GM18508 (cell line): ENCODE results near the gene FAM120A.
"Not testable (repeated sequence)": the region's sequence is repeated elsewhere in the genome, so short reads cannot be mapped to it uniquely, and the experiment has no call there.

Source experiments
- ATAC-seq: cut with Tn5 transposase; IDR thresholded peaks from one replicate; pipeline ENCODE4 v1.9.1; 2021; ENCODE audit warnings: moderate number of reproducible peaks; ENCODE audit not compliant: insufficient read depth, unreplicated experiment

The FAM120A gene

DNA sequence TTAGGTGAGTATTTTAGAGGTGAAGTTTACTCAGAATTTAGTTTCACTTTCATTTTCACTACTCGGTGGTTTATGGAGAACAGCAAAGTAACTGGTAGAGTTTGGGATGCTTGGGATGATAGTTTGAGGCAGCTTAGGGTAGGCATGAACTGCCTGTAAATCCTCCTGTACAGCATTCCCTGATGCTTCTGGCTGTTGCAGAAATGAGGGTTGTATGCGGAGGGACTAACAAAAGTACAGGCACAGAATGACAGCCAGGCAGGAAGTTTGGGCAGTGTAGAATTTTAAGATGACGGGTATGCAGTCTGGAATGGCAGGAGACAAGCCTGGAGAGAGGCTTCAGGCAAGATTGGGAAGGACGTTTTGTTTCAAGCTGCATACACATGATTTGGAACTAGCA, 49.9 kb downstream of the FAM120A start:
- ATAC-seq, result no peak

DNA sequence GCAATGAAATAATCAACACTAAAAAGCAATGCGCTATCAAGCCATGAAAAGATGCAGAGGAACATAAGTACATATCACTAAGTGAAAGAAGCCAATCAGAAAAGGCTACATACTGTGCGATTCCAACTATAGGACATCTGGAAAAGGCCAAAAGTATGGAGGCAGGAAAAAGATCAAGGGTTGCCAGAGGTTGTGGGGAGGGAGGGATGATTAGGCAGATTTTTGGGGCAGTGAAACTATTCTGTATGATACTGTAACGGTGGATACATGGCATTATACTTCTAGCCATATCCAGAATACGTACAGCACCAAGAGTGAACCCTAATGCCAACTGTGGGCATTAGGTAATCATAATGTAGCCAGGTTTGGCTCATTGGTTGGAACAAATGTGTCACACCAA, 51.9 kb downstream of the FAM120A start:
- ATAC-seq, result no peak

DNA sequence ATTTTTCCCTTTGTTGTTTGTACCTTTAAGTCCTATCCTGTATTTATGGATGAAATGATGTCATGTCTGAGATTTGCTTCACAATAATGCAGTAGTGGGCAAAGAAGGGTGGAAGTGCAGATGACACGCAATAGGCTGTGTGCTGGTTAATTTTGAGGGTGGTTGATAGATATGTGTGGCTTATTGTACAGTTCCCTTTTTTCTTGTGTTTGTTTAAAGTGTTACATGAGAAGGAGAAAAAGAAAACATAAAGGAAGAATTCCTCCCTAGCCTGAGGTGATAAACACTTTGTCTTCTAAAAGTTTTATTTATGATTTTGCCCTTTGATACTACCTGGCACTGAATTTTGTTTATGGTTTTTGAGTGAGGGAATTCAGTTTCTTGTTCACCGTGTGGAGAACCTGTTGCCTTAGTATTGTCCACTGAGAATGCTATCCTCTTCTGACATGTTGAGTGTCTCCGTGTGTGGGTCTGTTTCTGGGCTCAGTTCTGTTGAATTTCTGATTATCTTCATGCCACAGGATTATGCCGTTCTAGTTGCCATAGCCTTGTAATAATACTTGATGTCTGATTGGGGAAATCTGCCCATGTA, 54.2 kb downstream of the FAM120A start:
- ATAC-seq, result no peak

DNA sequence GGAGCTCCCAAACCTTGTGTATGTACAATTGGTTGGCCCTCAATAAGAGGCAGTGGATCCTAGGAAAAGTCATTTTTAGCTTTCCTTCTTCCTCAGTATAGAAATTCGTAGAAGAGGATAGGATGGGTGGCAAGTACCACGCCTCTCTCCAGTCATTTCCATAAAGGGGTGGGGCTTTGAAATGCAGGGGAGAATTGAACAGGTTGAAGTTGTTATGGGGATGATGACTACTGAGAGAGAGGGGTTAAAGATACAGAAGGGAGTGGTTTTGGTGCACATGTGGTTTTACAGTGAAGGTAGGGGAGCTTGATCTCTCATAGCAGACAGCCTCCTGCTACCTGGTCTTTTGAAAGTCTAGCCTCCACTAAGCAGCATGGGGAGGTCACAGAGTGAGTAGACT, 56.3 kb downstream of the FAM120A start:
- no peak for ATAC-seq

DNA sequence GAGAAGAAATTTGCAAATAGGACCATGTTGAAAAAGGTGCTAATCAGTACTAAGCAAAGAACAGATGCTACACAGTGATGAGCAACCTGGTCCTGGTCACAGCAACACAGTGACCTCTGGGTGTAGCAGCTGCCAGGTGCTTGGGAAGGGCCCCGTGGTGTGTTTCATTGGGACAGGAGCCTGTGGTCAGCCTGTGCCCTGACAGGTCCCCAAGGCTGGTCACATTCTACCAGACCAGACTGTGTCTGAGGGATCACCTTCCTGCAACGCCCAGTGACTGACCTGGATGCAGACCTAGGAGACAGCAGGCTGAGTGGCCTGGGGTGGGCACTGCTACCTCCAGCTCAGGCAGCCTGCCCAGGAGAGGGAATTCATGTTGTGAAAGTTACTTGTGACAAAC, 56.7 kb downstream of the FAM120A start:
- no peak for ATAC-seq

DNA sequence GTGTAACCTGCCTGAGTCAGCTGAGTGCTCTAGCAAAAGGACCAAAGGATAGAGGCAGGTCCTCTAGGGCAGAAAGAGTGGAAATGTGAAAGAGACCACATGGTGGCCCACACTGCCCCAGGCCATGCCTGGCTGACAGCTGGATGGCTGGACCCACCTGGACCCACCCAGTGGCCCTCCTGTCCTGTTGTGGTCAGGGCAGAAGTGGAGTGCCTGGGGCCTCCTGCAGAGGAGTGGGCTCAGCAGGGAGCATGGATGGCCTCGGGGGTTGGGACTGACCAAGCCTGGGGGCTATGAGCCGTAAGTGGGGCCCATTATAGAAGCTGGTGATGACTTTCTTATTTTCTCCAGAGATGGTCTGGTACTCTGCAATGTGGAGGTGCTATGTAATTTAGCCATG, 57.6 kb downstream of the FAM120A start:
- ATAC-seq, result no peak

DNA sequence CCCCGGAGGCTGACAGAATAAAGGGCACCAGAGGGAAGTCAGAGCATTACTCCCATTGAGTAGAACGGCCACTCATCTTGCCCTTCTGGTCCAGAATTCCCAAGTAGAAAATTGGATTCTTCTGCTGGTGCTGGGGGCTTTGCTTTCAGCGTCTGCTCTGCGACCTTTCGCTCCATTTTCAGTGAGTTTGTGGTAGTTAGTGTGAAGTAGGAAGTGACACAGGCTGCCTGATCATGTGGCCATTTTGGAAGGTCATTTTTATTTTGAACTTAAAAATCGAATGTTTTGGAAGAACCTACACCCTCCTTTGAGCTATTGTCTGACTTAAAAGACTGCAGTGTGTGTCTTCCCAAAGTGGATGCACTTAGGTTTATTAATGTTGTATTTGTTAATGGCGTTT, 58.6 kb downstream of the FAM120A start:
- ATAC-seq, result no peak

DNA sequence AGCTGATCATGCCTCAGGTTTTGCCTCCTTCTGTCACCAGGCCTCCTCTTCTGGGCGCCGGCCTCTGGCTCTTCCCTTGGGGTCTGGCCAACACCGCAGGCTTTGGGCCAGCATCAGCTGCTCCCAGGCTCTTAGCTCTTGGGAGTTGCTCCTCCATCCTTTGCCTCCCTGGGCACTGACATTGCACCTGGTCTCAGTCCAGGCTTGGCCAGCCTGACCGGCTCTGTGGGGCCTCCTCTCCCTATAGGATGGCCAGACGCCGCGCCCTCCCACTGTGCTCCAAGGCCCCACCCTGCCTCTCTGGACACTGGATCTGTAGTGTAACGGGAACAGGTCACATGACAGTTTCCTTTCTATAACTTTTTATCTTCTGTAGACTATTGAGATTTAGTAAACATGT, 59.7 kb downstream of the FAM120A start:
- ATAC-seq, result not testable (repeated sequence)

DNA sequence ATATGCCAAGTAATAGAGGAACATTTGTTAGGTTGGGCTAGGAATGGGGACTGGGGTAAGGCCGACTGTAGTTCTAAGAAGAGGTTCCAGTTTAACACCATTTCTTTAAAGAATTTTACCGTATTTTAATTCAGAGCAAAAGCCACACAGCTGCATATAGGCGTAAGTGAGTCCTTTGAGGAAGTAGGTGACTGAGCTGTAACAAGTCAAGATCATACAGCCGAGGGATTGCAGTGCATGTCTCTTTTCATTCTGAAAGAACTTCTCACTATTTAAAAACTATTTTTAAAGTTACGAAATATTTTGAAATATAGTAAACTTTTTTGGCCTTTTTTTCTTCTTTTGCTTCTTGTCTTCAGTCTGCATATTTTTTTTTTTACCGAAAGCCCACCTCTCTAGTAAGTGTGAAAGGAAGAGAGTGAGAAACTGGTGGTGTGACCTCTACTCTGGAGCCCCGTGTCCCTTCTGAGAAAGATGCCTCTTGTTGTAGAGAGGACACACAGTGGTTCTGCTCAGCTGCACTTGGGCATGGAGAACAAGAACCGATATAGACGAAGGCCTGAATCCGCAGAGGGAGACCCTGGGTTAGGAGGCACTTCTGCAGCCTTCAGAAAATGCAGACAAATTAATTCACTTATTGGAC, 60.8 kb downstream of the FAM120A start:
- not testable (repeated sequence) for ATAC-seq

DNA sequence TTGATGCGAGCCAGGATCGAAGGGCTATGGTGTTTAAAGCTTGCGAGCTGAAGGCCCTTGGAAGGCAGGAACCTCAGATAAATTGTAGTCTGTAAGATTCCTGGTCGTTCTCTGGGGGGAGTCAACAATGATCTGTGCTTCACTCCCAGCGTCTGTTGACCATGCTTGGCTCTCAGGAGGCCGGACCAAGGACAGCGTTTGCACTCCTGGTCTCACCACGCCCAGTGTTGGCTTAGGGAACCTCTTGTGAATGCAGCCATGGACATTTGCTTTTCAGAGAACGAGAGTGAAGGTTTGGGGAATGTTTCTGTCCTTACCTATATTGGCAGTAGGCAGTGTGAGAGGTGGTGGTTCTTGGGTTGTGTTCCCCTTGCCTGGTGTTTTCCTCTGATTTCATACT, 62.1 kb downstream of the FAM120A start:
- ATAC-seq, result no peak

DNA sequence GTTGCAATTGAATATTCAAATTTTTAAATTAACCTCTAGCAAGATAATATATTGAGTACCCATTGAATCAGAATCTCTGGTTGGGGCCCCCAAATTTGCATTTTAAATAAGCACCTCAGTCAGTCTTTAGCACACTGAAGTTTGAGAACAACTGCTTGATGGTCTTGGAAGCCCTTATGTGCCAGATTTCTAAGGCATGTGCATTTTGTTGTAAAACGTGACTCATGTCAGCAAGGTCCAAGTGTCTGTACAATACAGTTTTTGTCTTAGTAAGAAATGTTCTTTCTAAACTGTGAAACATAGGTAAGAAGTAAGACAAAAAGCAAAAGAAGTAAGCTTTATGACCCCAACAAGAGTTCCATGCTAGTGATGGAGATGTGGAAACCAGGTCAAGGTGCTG, 65.8 kb downstream of the FAM120A start:
- no peak for ATAC-seq

DNA sequence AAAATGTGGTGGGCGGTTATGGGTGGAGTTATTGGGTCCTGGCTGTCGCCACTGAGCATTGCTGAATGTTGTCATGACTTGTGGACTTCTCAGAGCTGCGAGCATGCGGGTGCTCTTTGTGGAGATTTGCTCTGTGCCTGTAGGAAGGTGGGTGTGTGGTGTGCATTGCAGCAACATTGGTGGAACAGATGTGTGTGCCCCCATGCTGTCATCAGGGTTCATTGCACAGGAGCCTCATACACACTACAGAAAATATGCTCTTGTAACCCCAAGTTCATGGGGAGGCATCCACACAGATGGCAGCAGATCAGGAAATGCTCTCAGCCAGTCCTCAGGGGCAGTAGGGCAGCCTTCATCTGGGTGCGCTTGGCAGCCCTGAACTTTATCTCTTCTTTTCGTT, 69.0 kb downstream of the FAM120A start:
- ATAC-seq, result no peak

DNA sequence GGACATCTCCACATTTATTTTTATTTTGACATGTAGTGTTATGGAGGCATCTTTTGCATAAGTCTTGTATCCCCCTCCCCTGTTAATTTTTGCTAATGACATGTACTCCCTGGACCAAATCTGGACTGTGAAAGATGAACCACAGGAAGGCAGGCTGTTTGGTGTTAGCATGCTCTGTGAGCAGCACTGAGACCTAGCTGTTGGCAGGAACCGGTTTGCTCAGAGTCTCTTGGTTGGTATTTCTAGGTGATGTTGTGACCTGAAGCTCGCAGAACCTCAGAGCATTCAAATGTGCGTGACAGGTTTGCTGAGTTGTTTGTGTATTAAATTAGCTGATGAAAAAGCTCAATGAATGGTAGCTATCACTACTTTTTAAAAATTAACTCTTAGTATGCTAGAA, 71.3 kb downstream of the FAM120A start:
- ATAC-seq, result no peak

DNA sequence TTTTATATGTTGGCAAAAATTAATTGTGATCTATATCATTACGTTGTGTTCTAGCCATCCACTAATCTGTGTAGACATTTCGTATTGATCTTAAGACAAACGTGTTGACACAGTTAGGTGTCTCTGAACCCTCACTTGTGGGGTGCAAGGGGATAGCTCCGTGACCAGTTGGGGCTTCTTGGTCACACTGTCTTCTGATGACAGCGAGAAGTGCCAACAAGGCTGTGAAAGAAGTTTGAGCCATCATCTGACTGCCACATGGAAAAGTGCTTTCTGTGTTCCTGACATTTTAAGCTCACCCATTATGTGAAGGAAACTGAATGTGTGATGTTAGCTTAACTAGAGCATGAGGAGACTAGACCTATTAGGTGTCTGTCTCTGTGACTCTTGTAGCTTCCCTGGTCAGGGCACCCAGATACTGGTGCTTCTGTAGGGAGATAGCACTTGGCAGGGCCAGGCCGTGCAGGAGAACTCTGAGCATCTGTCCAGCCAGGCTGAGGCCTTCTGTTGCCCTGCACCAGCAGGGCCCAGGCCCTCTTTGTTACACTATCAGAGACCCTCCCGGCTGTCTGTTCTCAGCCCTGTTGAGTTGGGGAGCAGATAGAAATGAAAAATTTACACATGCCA, 72.1 kb downstream of the FAM120A start:
- no peak for ATAC-seq

DNA sequence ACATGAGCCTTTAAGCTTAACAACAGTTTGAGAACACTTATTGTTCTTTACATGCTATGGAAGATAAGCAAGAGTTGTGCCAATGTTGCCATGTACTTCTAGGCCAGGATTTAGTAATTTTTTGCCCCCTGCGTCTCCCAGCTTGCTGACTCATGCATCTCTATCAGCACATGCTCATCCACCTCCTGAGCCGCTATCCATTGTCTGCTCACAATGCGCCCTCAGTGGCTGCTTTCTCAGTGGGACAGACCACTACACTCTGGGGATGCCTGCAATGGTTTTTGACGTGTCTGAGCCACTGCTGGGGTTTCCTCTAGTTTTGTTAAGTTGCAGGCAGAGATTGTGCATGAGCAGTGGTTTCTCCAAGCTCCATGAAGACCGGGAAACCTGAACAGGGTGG, 74.0 kb downstream of the FAM120A start:
- no peak for ATAC-seq

DNA sequence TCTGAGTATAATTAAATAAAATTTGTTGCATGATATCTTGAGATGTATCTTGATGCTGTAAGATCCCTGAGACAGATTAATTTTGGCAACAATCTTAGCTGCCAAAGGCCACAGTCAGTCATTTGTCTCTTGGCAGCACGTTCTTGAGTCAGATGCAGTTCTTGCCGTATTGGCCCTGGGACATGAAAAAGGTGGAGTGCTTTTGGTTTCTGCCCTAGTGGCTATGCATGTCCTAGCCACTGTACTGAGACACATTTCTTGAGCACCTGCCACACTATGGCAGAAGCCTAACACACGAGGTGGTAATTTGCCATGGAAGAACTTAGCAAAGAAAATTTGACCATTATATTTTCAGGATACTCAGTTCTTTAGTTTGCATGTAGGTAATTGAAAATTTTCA, 79.9 kb downstream of the FAM120A start:
- no peak for ATAC-seq

DNA sequence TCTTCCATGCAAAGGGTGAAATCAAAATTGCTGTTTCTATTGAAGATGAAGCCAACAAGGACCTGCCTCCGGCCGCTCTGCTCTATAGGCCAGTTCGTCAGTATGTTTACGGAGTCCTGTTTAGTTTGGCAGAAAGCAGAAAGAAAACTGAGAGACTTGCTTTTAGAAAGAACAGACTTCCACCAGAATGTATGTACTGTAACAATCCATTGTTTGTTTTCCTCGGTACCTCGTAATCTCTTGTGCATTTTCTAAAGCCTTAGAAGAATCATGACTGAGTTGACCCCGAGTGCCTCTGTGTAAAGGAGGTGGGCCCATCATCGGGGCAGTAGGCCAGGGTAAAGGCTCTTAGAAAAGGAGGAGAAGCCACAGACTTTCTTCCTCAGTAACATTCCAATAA, 80.7 kb downstream of the FAM120A start:
- ATAC-seq, result no peak

DNA sequence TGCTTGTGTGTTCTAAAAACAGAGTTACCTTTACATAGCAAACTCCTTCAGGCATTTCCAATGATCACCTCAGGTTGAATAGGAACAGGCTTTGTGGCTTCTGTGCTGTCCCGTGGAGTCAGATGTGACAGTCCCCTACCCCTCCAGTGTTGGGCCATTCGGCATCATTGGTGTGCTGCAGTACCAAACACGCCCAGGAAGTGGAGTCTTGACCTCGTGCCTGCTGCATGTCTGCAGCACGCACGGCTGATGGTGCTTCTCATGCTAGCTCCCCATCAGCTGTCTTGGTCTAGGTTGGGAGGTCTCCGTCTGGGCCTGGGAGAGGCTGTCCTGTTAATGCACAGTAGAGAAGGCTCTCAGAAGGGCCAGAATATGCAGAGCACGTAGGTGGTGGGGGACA, 82.4 kb downstream of the FAM120A start:
- no peak for ATAC-seq

DNA sequence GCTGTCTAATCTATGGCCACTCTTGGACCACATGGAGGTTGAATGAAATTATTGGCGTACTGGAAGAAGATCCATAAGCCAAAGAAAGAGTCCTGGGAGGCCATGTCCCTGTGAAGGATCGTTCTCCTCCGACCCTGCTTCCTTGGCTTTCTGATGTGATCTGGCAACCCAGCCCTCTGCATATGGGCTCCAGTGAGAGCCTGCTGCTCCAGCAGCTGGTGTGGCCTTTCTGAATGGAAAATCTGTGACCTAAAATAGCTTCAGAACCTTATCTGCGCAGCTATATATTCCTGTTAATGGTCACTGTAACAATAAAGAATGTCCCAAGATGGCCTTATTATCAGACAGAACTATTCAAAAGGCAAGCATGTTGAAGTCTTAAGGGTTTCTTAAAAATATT, 84.7 kb downstream of the FAM120A start:
- ATAC-seq, result no peak

DNA sequence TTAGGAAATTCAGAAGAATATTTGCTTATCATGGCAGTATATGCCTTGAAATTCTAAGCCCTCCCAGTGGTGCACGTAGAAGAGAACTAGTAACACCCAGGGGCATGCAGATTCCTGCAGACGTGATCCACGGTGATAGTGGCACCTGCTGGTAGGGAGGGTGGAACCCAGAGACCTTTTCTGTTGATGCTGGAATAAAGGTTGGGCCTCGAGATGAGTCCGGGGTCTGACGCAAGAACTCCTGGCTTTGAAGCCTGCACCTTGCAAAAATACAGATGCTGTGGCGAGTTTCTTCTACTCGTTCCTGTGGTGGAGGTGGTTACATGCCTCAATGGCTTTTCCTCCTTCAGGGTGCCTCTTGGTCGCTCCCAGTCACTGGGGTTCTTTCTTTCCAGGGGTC, 85.4 kb downstream of the FAM120A start:
- ATAC-seq, result no peak

DNA sequence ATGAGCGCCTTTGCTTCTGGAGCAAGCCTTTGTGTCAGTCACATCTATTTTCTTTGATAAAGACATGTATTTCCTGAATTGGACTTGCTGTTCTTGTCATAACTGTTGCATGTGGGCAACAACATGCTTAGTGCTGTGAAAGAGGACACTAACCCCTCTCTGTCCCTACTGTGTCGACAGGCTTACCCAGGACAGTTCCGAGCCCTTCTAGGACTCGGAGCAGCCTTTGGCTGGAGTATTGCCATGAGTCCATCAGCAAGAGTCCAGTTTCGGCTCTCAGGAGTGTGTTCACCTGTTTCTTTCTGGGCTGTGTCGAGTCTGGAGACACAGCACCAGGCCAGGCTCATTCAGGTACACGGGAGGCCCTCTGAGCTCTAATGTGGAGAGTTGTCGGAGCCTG, 88.8 kb downstream of the FAM120A start:
- ATAC-seq, result no peak

DNA sequence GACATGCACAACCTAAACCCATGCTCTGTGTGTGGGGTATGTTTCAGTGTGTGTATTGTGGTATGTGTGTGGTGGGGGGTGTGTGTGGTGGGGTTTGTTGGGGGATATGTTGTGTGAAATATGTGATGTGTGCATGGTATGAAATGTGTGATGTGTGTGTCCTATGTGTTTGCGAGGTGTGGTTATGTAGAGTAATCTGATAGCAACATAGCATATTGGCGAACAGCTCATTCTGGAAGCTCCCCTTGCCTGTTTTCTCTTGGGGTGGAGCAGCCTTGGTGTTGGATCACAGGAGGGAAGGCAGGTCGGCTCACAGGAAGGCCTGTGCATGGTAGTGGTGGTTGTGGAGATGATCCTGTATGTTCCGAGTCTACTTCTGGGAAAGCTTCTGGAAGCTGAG, 89.5 kb downstream of the FAM120A start:
- ATAC-seq, result no peak
